Duodenal mucosa (tissue), 2 donors: Measurements from ENCODE around the gene DSG2.
A peak's percentile ranks its signal among the peaks of the same experiment; 100 is the strongest.
"Not testable (repeated sequence)": the region's sequence is repeated elsewhere in the genome, so short reads cannot be mapped to it uniquely, and the experiment has no call there.

Experiments used
- H3K27ac ChIP-seq: one replicate; pipeline ENCODE4 v1.7.0; 2013; ENCODE audit warnings: low read depth, low read length
- H3K27me3 ChIP-seq, 2 donors: one replicate each; pipeline ENCODE4 v1.7.0; 2013; ENCODE audit warnings: low read length in 2 of 2, control low read depth in 1 of 2; ENCODE audit not compliant: insufficient read depth in 2 of 2, control insufficient read depth in 1 of 2
- H3K36me3 ChIP-seq, 2 donors: one replicate each; pipeline ENCODE4 v1.7.0; 2013; ENCODE audit warnings: low read length in 2 of 2, control low read depth in 1 of 2; ENCODE audit not compliant: insufficient read depth in 2 of 2, control insufficient read depth in 1 of 2
- H3K4me1 ChIP-seq, 2 donors: one replicate each; pipeline ENCODE4 v1.7.0; 2013; ENCODE audit warnings: low read length in 2 of 2, control low read depth in 1 of 2; ENCODE audit not compliant: insufficient read depth in 2 of 2, control insufficient read depth in 1 of 2
- H3K4me3 ChIP-seq, 2 donors: one replicate each; pipeline ENCODE4 v1.7.0; 2013; ENCODE audit warnings: low read length in 2 of 2, low read depth in 1 of 2
- H3K9ac ChIP-seq, 2 donors: one replicate each; pipeline ENCODE4 v1.7.0; 2013; ENCODE audit warnings: low read length in 2 of 2, low read depth in 1 of 2
- H3K9me3 ChIP-seq, 2 donors: one replicate each; pipeline ENCODE4 v1.7.0; 2013; ENCODE audit warnings: low read length in 2 of 2, control low read depth in 1 of 2; ENCODE audit not compliant: control insufficient read depth in 1 of 2

The DSG2 gene

GRCh38 chr18:31487246-31488015 is 10.5 kb upstream of the DSG2 start:
- Histone ChIP-seq H3K9ac (no peak overlapping the region), H3K36me3 (no peaks in the 10 kb centered on the region), H3K27me3 (no peaks in the 10 kb centered on the region), H3K4me1 (peaks cover 0 to 6% of the 10 kb centered on the region in 2 donors), H3K4me3 (no peak overlapping the region), H3K9me3 (no peaks in the 10 kb centered on the region), H3K27ac (no peak overlapping the region)

DNA sequence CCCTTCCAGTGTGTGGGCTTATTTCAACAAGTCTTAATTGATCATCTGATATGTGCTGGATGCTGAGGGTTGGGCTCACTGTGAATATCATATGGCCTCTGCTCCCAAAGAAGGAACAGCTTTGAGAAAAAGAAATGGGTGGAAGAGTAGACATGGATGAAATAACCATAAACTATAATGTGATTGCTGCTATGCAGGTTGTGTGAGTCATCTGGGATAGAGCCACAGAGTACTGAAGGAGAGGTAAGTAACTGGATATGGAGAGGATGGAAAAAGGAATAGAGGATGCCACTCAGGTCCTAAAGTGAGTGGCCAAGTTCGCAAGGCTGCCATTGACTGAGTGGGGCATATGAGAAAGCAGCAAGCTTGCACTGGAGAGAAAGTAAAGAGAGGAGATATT is 8.7 kb upstream of the DSG2 start:
- Histone ChIP-seq H3K9ac (no peak overlapping the region), H3K27ac (no peak overlapping the region), H3K27me3 (no peaks in the 10 kb centered on the region), H3K9me3 (no peaks in the 10 kb centered on the region), H3K36me3 (no peaks in the 10 kb centered on the region), H3K4me3 (no peak overlapping the region), H3K4me1 (peaks cover 5 to 12% of the 10 kb centered on the region in 2 donors)

DNA sequence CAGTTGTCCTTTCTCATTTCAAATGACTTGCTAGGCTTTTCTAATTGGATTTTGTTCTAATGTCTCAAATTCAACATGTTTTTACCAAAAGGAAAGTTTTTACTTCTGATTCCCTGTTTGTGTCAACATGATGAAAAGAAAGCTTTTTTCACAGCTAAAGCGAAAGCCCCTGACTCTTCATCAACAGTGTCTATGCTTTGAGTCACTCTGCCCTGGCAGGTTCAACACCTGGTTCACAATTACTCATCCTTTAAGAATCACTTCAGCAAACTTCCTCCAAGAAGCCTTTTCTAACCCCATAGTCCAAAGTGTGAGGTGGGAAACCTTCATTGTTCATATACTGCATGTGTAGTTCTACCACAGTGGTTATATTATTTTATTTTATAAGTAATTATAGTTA is 7.6 kb upstream of the DSG2 start:
- no peak overlapping the region for H3K27ac ChIP-seq
- H3K4me1 ChIP-seq = peaks cover 5 to 12% of the 10 kb centered on the region in 2 donors

DNA sequence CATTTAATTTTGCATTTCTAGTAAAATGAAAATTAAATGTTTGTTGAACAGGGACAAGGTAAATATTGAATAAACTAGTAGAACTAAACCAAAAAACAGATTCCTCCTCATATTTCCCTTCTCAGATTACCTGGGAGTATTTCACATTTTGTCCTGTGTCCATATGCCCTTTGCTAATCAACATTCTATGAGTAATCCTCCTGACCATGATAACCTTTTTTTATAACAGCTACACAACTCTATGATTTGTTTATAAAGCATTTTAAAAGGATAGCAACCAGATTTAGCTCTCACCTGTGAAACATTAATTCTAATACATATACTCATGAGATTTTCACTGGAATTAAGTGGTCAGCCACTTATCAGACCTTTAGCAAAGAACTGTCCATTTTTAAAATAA is 7.1 kb upstream of the DSG2 start:
- no peaks in the 10 kb centered on the region for H3K9me3 ChIP-seq
- no peaks in the 10 kb centered on the region for H3K36me3 ChIP-seq
- H3K4me3 ChIP-seq = no peak overlapping the region
- no peak overlapping the region for H3K27ac ChIP-seq
- no peak overlapping the region for H3K9ac ChIP-seq
- no peaks in the 10 kb centered on the region for H3K27me3 ChIP-seq
- peaks cover 5 to 12% of the 10 kb centered on the region in 2 donors for H3K4me1 ChIP-seq

More for the DNA sequence above, 7.6 kb upstream of the DSG2 start:
- no peaks in the 10 kb centered on the region for H3K27me3 ChIP-seq
- no peaks in the 10 kb centered on the region for H3K9me3 ChIP-seq
- H3K9ac ChIP-seq = no peak overlapping the region
- H3K36me3 ChIP-seq = no peaks in the 10 kb centered on the region
- no peak overlapping the region for H3K4me3 ChIP-seq

DNA sequence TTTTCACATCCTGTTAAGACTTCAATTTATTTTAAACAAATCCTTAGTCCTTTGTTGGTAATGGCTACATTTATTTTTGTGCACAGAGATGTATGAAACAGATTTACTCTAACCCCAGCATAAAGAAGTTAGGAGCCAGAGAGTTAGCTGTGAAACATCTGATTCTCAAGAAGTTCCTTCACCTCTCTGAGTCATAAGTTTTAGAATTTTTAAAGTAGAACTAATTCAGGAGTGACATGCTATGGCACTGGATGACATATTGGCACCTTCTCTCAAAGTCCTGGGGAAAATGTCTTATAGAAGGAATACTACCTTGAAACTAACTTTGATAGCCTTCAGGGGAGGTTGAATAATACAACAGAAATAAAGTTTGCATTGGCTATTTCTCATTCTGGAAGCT is 6.4 kb upstream of the DSG2 start:
- Histone ChIP-seq H3K4me3 (no peak overlapping the region), H3K9ac (no peak overlapping the region), H3K36me3 (no peaks in the 10 kb centered on the region), H3K4me1 (peaks cover 5 to 12% of the 10 kb centered on the region in 2 donors), H3K27me3 (no peaks in the 10 kb centered on the region), H3K9me3 (no peaks in the 10 kb centered on the region), H3K27ac (no peak overlapping the region)

GRCh38 chr18:31492671-31493070 is 5.3 kb upstream of the DSG2 start:
- H3K36me3 ChIP-seq = no peaks in the 10 kb centered on the region
- H3K27ac ChIP-seq = no peak overlapping the region
- no peaks in the 10 kb centered on the region for H3K9me3 ChIP-seq
- peaks cover 5 to 12% of the 10 kb centered on the region in 2 donors for H3K4me1 ChIP-seq
- no peak overlapping the region for H3K4me3 ChIP-seq
- no peak overlapping the region for H3K9ac ChIP-seq
- no peaks in the 10 kb centered on the region for H3K27me3 ChIP-seq

- Histone ChIP-seq H3K4me3 (no peak overlapping the region), H3K36me3 (no peaks in the 10 kb centered on the region), H3K27me3 (no peaks in the 10 kb centered on the region), H3K9me3 (no peaks in the 10 kb centered on the region), H3K4me1 (peaks cover 5 to 12% of the 10 kb centered on the region in 2 donors), H3K27ac (no peak overlapping the region), H3K9ac (no peak overlapping the region)
Observed at GRCh38 chr18:31493171-31493570, 4.8 kb upstream of the DSG2 start.

DNA sequence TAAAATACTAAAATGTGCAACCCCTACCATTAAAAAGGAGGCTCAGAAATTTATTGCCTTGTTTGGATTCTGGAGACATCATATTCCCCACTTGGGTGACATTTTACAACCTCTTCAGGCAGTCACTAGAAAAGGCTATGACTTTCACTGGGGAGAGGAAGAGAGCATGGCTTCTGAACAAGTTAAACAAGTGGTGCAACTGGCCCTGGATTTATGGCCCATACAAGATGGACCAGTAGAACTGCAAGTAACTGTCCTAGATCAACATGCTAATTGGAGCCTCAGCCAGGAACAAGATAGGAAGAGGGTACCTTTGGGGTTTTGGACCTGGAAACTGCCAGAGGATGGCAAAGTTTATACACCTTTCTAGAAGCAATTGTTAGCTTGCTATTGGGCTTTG is 4.0 kb upstream of the DSG2 start:
- no peaks in the 10 kb centered on the region for H3K36me3 ChIP-seq
- H3K9me3 ChIP-seq = no peaks in the 10 kb centered on the region
- peaks cover 0 to 4% of the 10 kb centered on the region in 2 donors for H3K27me3 ChIP-seq
- H3K9ac ChIP-seq = no peak overlapping the region
- H3K27ac ChIP-seq = no peak overlapping the region
- no peak overlapping the region for H3K4me3 ChIP-seq
- H3K4me1 ChIP-seq = peaks cover 5 to 12% of the 10 kb centered on the region in 2 donors

DNA sequence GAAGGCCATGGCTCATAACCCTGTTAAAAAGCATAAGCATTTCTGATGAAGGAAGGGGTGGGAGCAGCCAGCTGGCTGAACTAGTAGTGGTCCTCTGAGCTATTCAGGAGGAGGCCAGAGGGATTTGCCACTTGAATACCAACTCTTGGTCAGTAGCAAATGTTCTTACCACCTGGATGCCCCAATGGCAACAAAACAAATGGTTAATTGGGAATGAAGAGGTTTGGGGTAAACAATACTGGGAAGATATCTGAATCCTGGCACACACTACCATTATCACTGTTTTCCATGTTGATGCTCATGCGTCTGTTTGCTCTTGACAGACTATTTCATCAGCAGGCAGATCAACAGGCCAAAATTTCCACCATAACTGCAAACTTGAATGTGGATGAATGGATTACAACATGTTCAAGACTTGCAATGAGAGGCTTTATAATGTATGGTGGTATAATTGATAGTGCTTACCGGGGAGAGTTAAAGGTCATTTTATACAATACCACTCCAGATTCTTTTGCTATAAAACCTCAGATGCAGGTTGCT is 3.2 kb upstream of the DSG2 start:
- H3K4me3 ChIP-seq, H3K9me3 ChIP-seq, H3K36me3 ChIP-seq, H3K27me3 ChIP-seq, H3K9ac ChIP-seq, H3K27ac ChIP-seq: not testable (repeated sequence)
- H3K4me1 ChIP-seq = peaks cover 8 to 14% of the 10 kb centered on the region in 2 donors

DNA sequence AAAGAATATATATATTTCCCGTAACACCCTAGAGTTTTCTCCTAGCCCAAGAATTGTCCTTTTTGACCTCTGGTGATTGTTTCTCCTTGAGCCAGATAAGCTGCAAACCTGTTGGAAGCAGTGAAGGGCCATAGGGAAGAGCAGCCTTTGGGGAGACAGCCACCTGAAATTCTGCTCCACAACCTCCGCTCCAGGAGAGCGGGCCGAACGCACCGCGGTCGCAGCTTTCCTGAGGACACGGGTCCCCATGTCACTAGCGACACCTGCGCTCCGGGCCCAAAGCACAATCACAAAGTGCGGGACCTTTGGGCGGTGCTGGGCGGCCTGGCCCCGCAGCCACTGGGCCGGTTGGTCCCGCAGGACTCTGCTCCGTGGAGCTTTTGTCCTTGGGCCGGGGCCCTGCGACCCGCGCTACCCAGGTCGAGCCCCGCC is 557 bp upstream of the DSG2 start:
- Histone ChIP-seq H3K9me3 (no peaks in the 10 kb centered on the region), H3K27ac (peak overlapping the region; percentile 91), H3K4me1 (peaks cover 16 to 19% of the 10 kb centered on the region in 2 donors), H3K4me3 (peak overlapping the region; percentile 61 to 63), H3K36me3 (no peaks in the 10 kb centered on the region), H3K27me3 (peaks cover 3 to 8% of the 10 kb centered on the region in 2 donors), H3K9ac (peak overlapping the region; percentile 69 to 73)
